ENCODE measurements around the gene NACC1. TPM values are rescaled to one million over a fixed set of nuclear protein-coding genes. Genes with fewer than 3 reads are reported as not detected.
A peak's percentile ranks its signal among the peaks of the same experiment; 100 is the strongest.

Gene NACC1
- total RNA-seq, 1 experiment from 2014 or later: 55.9 TPM

DNA sequence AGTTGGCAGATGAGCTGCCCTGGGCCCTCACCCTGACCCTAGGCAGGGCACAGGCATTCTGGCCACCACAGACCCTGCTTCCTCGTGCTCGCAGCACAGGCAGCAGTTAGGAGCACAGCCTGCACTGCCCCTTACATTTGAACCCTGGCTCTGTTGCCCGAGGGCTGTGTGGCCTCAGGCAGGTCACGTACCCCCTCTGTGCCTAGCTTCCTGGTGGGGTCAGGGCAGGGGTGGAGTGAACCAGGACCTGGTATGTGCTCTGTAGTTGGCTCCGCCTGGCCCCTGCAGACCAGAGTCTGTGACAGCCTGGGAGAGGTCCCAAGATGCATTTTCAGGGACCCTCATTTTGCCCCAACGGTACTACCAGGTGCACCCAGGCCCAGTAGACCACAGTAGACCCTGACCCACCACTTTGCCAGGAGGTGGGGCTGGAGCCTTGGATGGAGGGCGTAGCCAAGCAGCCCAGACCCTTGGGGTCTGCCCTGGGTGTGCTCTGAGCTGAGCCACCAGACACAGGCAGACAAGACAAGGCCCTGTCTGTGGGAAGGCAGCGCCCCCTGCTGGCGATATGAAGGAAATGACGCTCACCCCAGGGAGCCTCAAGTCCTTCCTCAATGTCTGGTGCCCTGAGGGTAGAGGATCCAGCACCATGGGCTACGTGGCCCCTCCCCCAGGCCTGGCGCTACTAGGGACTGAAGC, 24.5 kb upstream of the NACC1 start:
- H3K27ac Mint-ChIP-seq (ENCODE audit: low read depth, unreplicated experiment): no peak overlapping the region
- peaks cover 5% of the 10 kb centered on the region for H3K4me1 Mint-ChIP-seq (ENCODE audit: insufficient read depth, unreplicated experiment)
- intact Hi-C loops (cut with micrococcal nuclease): loop anchor here (1.0 kb wide), 1 partner anchor 115 kb away; no protein-coding TSS in a partner anchor
- DNase-seq (ENCODE audit: unreplicated experiment): peak; percentile 86
- H3K27me3 Mint-ChIP-seq (ENCODE audit: insufficient read depth, unreplicated experiment): no peaks in the 10 kb centered on the region
- H3K9me3 Mint-ChIP-seq (ENCODE audit: unreplicated experiment): no peaks in the 10 kb centered on the region
- H3K4me3 Mint-ChIP-seq (ENCODE audit: unreplicated experiment): no peak overlapping the region
- BruUV-seq (replicated peaks): no TSS peak
- H3K36me3 Mint-ChIP-seq (ENCODE audit: insufficient read depth, unreplicated experiment): peaks cover 11% of the 10 kb centered on the region
- POLR2A ChIA-PET: interaction anchor here (0.7 to 1.0 kb wide), 4 partner anchors 109 to 1446 kb away, joined by 3 to 4 read pairs (median 4); no protein-coding TSS in a partner anchor
- CTCF ChIA-PET: interaction anchor here (0.5 to 7.6 kb wide), 40 partner anchors 7 to 1169 kb away, joined by 3 to 97 read pairs (median 3); partner anchors contain the start of genes DAND5 and ZNF700
- TF ChIP-seq, protein P1, sequence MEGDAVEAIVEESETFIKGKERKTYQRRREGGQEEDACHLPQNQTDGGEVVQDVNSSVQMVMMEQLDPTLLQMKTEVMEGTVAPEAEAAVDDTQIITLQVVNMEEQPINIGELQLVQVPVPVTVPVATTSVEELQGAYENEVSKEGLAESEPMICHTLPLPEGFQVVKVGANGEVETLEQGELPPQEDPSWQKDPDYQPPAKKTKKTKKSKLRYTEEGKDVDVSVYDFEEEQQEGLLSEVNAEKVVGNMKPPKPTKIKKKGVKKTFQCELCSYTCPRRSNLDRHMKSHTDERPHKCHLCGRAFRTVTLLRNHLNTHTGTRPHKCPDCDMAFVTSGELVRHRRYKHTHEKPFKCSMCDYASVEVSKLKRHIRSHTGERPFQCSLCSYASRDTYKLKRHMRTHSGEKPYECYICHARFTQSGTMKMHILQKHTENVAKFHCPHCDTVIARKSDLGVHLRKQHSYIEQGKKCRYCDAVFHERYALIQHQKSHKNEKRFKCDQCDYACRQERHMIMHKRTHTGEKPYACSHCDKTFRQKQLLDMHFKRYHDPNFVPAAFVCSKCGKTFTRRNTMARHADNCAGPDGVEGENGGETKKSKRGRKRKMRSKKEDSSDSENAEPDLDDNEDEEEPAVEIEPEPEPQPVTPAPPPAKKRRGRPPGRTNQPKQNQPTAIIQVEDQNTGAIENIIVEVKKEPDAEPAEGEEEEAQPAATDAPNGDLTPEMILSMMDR (IDR thresholded peaks at IDR 0.05; ENCODE audit: unreplicated experiment): peak; percentile 95

DNA sequence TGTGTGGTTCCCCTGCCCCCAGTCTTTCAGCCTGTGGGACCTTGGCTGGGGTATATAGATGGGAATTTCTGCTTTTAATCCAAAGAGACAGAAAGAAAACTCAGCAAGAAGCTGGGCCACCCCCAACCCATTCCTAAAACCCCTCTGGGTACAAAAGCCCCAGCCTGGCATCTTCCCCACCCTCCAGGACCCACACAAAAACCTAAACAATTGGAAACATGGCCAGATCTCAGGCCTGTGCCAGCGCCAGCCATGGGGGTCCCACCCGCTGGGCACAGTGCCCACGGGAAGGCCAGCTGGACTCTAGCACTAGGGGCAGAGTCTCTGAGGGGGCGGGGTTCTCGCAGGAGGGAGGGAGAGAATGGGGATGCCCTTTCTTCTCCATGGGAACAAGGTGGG, 24.0 kb upstream of the NACC1 start:
- intact Hi-C loops (cut with micrococcal nuclease): loop anchor here (1.0 kb wide), 1 partner anchor 116 kb away; no protein-coding TSS in a partner anchor
- Mint-ChIP-seq H3K36me3 (ENCODE audit: insufficient read depth, unreplicated experiment) (peaks cover 11% of the 10 kb centered on the region), H3K4me1 (ENCODE audit: insufficient read depth, unreplicated experiment) (peaks cover 5% of the 10 kb centered on the region), H3K27me3 (ENCODE audit: insufficient read depth, unreplicated experiment) (no peaks in the 10 kb centered on the region), H3K9me3 (ENCODE audit: unreplicated experiment) (no peaks in the 10 kb centered on the region), H3K4me3 (ENCODE audit: unreplicated experiment) (no peak overlapping the region), H3K27ac (ENCODE audit: low read depth, unreplicated experiment) (no peak overlapping the region)
- TF ChIP-seq, protein P1 (IDR thresholded peaks at IDR 0.05; ENCODE audit: unreplicated experiment): no peak
- BruUV-seq (replicated peaks): no TSS peak
- ChIA-PET POLR2A (interaction anchor here (0.7 to 1.0 kb wide), 3 partner anchors 110 to 1445 kb away, joined by 3 to 4 read pairs (median 4); no protein-coding TSS in a partner anchor), CTCF (interaction anchor here (0.5 to 7.6 kb wide), 37 partner anchors 8 to 1169 kb away, joined by 3 to 97 read pairs (median 3); partner anchors contain the start of genes DAND5 and ZNF700)
- DNase-seq (ENCODE audit: unreplicated experiment): no peak

DNA sequence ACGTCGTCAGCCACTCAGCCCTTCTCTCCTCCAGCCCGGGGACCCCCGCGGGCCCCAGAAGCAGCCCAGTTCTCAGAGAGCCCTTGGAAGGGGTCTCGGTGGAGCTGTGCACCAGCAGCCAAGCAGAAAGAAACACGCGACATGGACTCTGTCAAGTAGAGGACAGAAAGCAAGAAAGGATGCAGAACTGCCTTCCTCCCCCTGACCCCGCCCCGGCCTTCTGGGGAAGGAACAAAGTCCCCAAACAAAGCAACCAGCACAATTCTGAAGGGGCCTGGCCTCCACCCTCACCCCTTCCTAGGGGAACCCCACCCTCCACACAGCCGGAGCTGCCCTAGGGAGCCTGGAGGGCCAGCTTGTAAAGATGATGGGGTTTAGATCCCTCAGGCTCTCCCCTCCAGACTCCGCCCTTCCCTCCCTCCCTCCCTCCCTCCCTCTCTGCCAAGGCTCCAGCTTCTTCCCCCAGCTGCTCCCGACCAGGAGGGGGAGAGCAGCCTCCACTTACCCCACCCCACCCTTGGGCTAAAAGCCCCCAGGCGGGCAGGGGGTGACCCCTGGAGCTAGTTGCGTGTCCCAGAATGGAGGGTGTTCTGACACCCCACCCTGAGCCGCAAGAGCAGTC, 23.2 kb upstream of the NACC1 start:
- Mint-ChIP-seq H3K9me3 (ENCODE audit: unreplicated experiment) (no peaks in the 10 kb centered on the region), H3K36me3 (ENCODE audit: insufficient read depth, unreplicated experiment) (peaks cover 11% of the 10 kb centered on the region), H3K27ac (ENCODE audit: low read depth, unreplicated experiment) (no peak overlapping the region), H3K27me3 (ENCODE audit: insufficient read depth, unreplicated experiment) (no peaks in the 10 kb centered on the region), H3K4me1 (ENCODE audit: insufficient read depth, unreplicated experiment) (peaks cover 5% of the 10 kb centered on the region), H3K4me3 (ENCODE audit: unreplicated experiment) (no peak overlapping the region)
- ChIA-PET POLR2A (no interaction called here), CTCF (interaction anchor here (0.6 to 7.6 kb wide), 22 partner anchors 9 to 336 kb away, joined by 3 to 97 read pairs (median 4); partner anchors contain the start of gene DAND5)
- TF ChIP-seq, protein P1 (IDR thresholded peaks at IDR 0.05; ENCODE audit: unreplicated experiment): no peak
- DNase-seq (ENCODE audit: unreplicated experiment): no peak
- intact Hi-C loops (cut with micrococcal nuclease): loop anchor here (1.0 kb wide), 1 partner anchor 117 kb away; no protein-coding TSS in a partner anchor
- no TSS peak for BruUV-seq (replicated peaks)

DNA sequence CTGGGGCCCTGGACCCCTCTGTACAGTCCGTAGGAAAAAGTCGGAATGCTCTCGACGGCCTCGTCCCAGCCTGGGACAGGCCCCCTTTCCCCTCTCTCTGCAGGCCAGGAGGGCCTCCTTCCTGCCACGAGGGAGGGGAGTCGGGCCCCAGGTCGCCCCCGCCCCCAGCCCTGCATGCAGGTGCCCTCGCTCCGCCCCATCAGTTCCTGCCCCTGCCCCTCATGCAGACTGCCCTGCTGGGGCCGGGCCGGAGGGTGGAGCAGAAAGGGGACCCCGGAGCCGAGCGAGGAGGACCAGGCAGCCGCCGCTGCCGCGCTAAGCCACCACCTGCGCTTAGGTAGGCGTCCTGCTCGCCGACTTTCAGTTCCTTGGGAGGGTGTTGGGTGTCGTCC, 22.7 kb upstream of the NACC1 start:
- no TSS peak for BruUV-seq (replicated peaks)
- Mint-ChIP-seq H3K9me3 (ENCODE audit: unreplicated experiment) (no peaks in the 10 kb centered on the region), H3K4me3 (ENCODE audit: unreplicated experiment) (no peak overlapping the region), H3K4me1 (ENCODE audit: insufficient read depth, unreplicated experiment) (peaks cover 5% of the 10 kb centered on the region), H3K27ac (ENCODE audit: low read depth, unreplicated experiment) (no peak overlapping the region), H3K27me3 (ENCODE audit: insufficient read depth, unreplicated experiment) (no peaks in the 10 kb centered on the region), H3K36me3 (ENCODE audit: insufficient read depth, unreplicated experiment) (peaks cover 9% of the 10 kb centered on the region)
- CTCF ChIA-PET: interaction anchor here (1.3 to 7.6 kb wide), 5 partner anchors 35 to 130 kb away, joined by 4 to 97 read pairs (median 14); partner anchors contain the start of gene DAND5
- no peak for DNase-seq (ENCODE audit: unreplicated experiment)
- POLR2A ChIA-PET: no interaction called here
- intact Hi-C loops (cut with micrococcal nuclease): no loop called here
- TF ChIP-seq, protein P1 (IDR thresholded peaks at IDR 0.05; ENCODE audit: unreplicated experiment): no peak
